Activated T-helper 1 cell treated with anti-CD3 and anti-CD28 coated beads, Interleukin-12 subunit alpha, Interleukin-12 subunit beta, Interleukin-2, Interleukin-4 antibody, amounts not matched to agents 30 ng/mL and 10 ng/mL and 1 ng/mL, durations not matched to agents 14 hours and 24 hours and 36 hours (primary cell): ENCODE results near the gene PDE4D. TPM values are rescaled to one million over a fixed set of nuclear protein-coding genes. Genes with fewer than 3 reads are reported as not detected.

Experiments used
- DNase-seq: peaks from one replicate; pipeline ENCODE4 v3.0.0; 2021; ENCODE audit warnings: low spot score
- H3K27ac Mint-ChIP-seq: one replicate; pipeline ENCODE4 v1.8.0; 2021; ENCODE audit warnings: mild to moderate bottlenecking, mixed read lengths
- H3K27me3 Mint-ChIP-seq: one replicate; pipeline ENCODE4 v1.8.0; 2022; ENCODE audit warnings: mild to moderate bottlenecking, moderate library complexity, mixed read lengths; ENCODE audit not compliant: insufficient read depth
- H3K36me3 Mint-ChIP-seq: one replicate; pipeline ENCODE4 v1.8.0; 2021; ENCODE audit warnings: low read depth, mixed read lengths
- H3K4me1 Mint-ChIP-seq: one replicate; pipeline ENCODE4 v1.8.0; 2021; ENCODE audit warnings: low read depth, mixed read lengths
- H3K4me3 Mint-ChIP-seq: one replicate; pipeline ENCODE4 v1.8.0; 2021; ENCODE audit warnings: mild to moderate bottlenecking, moderate library complexity, mixed read lengths
- H3K9me3 Mint-ChIP-seq: one replicate; pipeline ENCODE4 v1.8.0; 2021; ENCODE audit warnings: mixed read lengths
- intact Hi-C: fragments of 100-400 bp; cut with micrococcal nuclease; formaldehyde crosslinking; loops from one replicate; pipeline ENCODE4 v1.15.1; 2024
- total RNA-seq: library from RNA; stranded (reverse); gene quantifications from 2 replicates; pipeline ENCODE4 v1.2.3, GENCODE V29; 2022

The PDE4D gene
- total RNA-seq, 1 donor from 2014 or later, result 50.6 TPM

- Mint-ChIP-seq H3K4me3 (no peak overlapping the region), H3K27ac (no peak overlapping the region), H3K9me3 (no peaks in the 10 kb centered on the region), H3K27me3 (peaks cover 15% of the 10 kb centered on the region), H3K4me1 (no peaks in the 10 kb centered on the region), H3K36me3 (peaks cover 2% of the 10 kb centered on the region)
- intact Hi-C loops, result no loop called here
- DNase-seq, result no peak
Measured at GRCh38 chr5:59081693-59082092, 811.8 kb downstream of the PDE4D start.

- Mint-ChIP-seq H3K27ac (no peak overlapping the region), H3K4me1 (no peaks in the 10 kb centered on the region), H3K4me3 (no peak overlapping the region), H3K27me3 (peaks cover 9% of the 10 kb centered on the region), H3K36me3 (peaks cover 2% of the 10 kb centered on the region), H3K9me3 (no peaks in the 10 kb centered on the region)
- intact Hi-C loops, result no loop called here
- DNase-seq, result no peak
Measured at GRCh38 chr5:59079622-59080620, 813.6 kb downstream of the PDE4D start.

GRCh38 chr5:59071755-59072549, 821.6 kb downstream of the PDE4D start:
- H3K27me3 Mint-ChIP-seq, result peaks cover 10% of the 10 kb centered on the region
- H3K9me3 Mint-ChIP-seq, result peaks cover 5% of the 10 kb centered on the region
- H3K4me1 Mint-ChIP-seq, result no peaks in the 10 kb centered on the region
- intact Hi-C loops, result no loop called here
- H3K36me3 Mint-ChIP-seq, result peaks cover 11% of the 10 kb centered on the region
- H3K4me3 Mint-ChIP-seq, result no peak overlapping the region
- no peak overlapping the region for H3K27ac Mint-ChIP-seq
- no peak for DNase-seq

- no peak for DNase-seq
- Mint-ChIP-seq H3K27me3 (peaks cover 10% of the 10 kb centered on the region), H3K9me3 (peaks cover 5% of the 10 kb centered on the region), H3K4me3 (no peak overlapping the region), H3K36me3 (peaks cover 11% of the 10 kb centered on the region), H3K4me1 (peaks cover 7% of the 10 kb centered on the region), H3K27ac (no peak overlapping the region)
- intact Hi-C loops, result no loop called here
Measured at GRCh38 chr5:59069438-59070079, 824.0 kb downstream of the PDE4D start.

- peaks cover 7% of the 10 kb centered on the region for H3K4me1 Mint-ChIP-seq
- H3K27ac Mint-ChIP-seq, result no peak overlapping the region
- intact Hi-C loops, result no loop called here
Measured at GRCh38 chr5:59067956-59068656, 825.4 kb downstream of the PDE4D start.

GRCh38 chr5:59066367-59067163, 827.0 kb downstream of the PDE4D start:
- H3K4me3 Mint-ChIP-seq, result no peak overlapping the region
- peaks cover 9% of the 10 kb centered on the region for H3K27me3 Mint-ChIP-seq
- peaks cover 7% of the 10 kb centered on the region for H3K4me1 Mint-ChIP-seq
- no peak for DNase-seq
- intact Hi-C loops, result no loop called here
- no peaks in the 10 kb centered on the region for H3K9me3 Mint-ChIP-seq
- H3K27ac Mint-ChIP-seq, result no peak overlapping the region
- H3K36me3 Mint-ChIP-seq, result peaks cover 7% of the 10 kb centered on the region

More at GRCh38 chr5:59067956-59068656, 825.4 kb downstream of the PDE4D start:
- Mint-ChIP-seq H3K27me3 (peaks cover 10% of the 10 kb centered on the region), H3K4me3 (no peak overlapping the region), H3K36me3 (peaks cover 11% of the 10 kb centered on the region), H3K9me3 (peaks cover 5% of the 10 kb centered on the region)
- DNase-seq, result no peak

GRCh38 chr5:59065554-59065953, 828.0 kb downstream of the PDE4D start:
- no peak for DNase-seq
- Mint-ChIP-seq H3K4me1 (peaks cover 7% of the 10 kb centered on the region), H3K36me3 (peaks cover 3% of the 10 kb centered on the region), H3K27ac (no peak overlapping the region), H3K4me3 (no peak overlapping the region), H3K9me3 (no peaks in the 10 kb centered on the region), H3K27me3 (peaks cover 7% of the 10 kb centered on the region)
- intact Hi-C loops, result no loop called here

GRCh38 chr5:59064293-59064692, 829.2 kb downstream of the PDE4D start:
- Mint-ChIP-seq H3K9me3 (no peaks in the 10 kb centered on the region), H3K4me3 (no peak overlapping the region), H3K4me1 (peaks cover 7% of the 10 kb centered on the region), H3K36me3 (peaks cover 2% of the 10 kb centered on the region), H3K27ac (no peak overlapping the region), H3K27me3 (peaks cover 7% of the 10 kb centered on the region)
- DNase-seq, result no peak
- intact Hi-C loops, result no loop called here

- DNase-seq, result no peak
- H3K27me3 Mint-ChIP-seq, result peaks cover 7% of the 10 kb centered on the region
- no peak overlapping the region for H3K4me3 Mint-ChIP-seq
- no peaks in the 10 kb centered on the region for H3K9me3 Mint-ChIP-seq
- H3K36me3 Mint-ChIP-seq, result peaks cover 2% of the 10 kb centered on the region
- no peak overlapping the region for H3K27ac Mint-ChIP-seq
- intact Hi-C loops, result no loop called here
- H3K4me1 Mint-ChIP-seq, result peaks cover 7% of the 10 kb centered on the region
Measured at GRCh38 chr5:59062986-59063683, 830.4 kb downstream of the PDE4D start.

- DNase-seq, result no peak
- intact Hi-C loops, result no loop called here
- Mint-ChIP-seq H3K27me3 (peaks cover 10% of the 10 kb centered on the region), H3K27ac (no peak overlapping the region), H3K9me3 (no peaks in the 10 kb centered on the region), H3K4me3 (no peak overlapping the region), H3K4me1 (peaks cover 5% of the 10 kb centered on the region), H3K36me3 (peaks cover 2% of the 10 kb centered on the region)
Measured at GRCh38 chr5:59061377-59061776, 832.1 kb downstream of the PDE4D start.

- no peaks in the 10 kb centered on the region for H3K9me3 Mint-ChIP-seq
- H3K27me3 Mint-ChIP-seq, result peaks cover 20% of the 10 kb centered on the region
- DNase-seq, result no peak
- H3K27ac Mint-ChIP-seq, result no peak overlapping the region
- intact Hi-C loops, result no loop called here
- no peak overlapping the region for H3K4me3 Mint-ChIP-seq
- H3K4me1 Mint-ChIP-seq, result no peaks in the 10 kb centered on the region
- H3K36me3 Mint-ChIP-seq, result peaks cover 2% of the 10 kb centered on the region
Measured at GRCh38 chr5:59058969-59059687, 834.4 kb downstream of the PDE4D start.
